HG02840 (cell line): ENCODE results near the gene SH3YL1.

ENCODE experiments used
- ATAC-seq: cut with Tn5 transposase; IDR thresholded peaks from one replicate; pipeline ENCODE4 v1.9.1; 2021; ENCODE audit warnings: mild to moderate bottlenecking, moderate library complexity, moderate number of reproducible peaks; ENCODE audit not compliant: unreplicated experiment, low FRiP score

Gene SH3YL1

DNA sequence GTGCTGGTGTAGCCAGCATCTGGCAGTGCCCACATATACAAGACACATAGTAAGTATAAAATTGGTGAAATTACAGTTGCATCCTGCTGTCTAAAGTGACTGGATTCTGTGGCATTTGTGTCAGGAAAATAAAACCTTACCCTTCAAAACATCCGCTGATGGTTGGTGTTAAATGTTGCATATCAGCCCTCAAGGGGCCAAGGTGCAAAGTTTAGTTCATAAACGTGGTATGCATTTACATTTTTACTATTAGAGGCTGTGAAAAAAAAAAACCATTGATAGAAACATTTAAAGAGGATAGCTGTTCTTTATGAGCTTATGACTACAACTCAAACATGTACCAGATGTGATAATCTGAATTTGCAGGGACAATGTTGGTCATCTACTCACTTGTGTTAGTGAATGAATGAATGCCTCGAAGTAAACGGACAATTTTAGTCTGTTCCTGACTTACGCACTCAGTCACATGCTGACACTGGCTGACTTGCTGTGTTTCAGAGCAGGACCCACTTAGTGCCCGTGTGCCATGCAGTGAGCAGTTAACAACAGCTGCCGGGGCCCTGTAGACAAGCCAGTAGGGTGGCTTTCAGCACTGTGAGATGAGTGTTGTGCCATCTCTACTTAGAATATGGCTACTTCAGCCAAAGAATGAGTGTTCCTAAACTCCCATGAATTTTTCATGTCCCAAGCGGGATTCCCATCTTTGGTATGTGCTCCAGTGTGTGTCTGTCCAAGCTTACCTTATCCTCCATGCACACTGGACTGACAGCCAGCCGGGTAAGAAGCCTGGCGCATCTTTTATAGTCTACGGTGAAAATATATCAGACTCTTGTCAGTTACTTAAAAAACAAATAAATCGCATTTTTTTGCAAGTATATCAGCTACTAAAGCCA lies 18.8 kb upstream of the SH3YL1 start:
- ATAC-seq: no peak

DNA sequence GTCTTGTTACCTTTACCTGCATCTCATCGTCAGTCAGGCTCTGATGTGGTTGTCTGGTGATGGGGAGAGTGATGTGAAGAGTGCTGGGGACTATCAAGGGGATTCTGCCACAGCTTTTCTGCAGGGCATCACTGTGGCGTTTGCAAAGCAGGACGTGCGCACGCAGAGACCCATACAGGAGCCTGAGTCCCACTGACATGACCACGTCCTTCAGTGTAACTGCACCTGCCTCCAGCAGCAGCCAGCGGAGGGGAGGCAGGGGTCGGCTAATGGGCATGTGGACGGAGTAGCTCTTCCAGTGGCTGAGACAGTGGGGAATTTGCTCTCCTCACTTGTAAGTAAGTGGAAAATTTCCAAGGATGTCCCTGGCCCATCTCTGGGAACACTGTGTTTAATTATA lies 17.5 kb upstream of the SH3YL1 start:
- ATAC-seq: no peak

DNA sequence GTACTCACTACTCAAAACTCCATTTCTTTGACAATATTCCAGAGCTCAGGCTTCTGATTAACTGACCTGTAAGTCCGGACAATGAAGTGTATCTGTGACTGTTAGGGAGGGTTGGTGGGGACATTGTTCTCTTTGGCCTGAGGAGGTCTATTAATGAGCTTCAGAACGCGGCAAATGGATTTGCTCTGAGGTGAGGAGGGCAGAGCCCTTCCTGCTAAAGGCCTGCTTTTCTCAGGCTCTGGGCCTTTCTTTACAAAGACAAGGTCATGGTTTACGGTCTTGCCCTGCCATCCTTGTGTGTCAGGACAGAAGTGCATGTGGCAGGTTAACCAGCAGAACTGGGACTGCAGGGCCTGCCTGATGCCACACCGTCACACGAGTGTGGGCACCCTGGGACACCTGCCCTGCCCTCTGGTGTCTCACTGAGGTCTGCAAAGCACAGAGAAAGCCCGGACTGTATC lies 16.8 kb upstream of the SH3YL1 start:
- no peak for ATAC-seq

- ATAC-seq: no peak
These were observed 16.3 kb upstream of the SH3YL1 start for GRCh38 chr2:279956-280649.

- no peak for ATAC-seq
These were observed 15.5 kb upstream of the SH3YL1 start for GRCh38 chr2:279366-279765.

- no peak for ATAC-seq
These were observed 15.1 kb upstream of the SH3YL1 start for GRCh38 chr2:278927-279320.

GRCh38 chr2:278312-278926 lies 14.6 kb upstream of the SH3YL1 start:
- ATAC-seq: no peak

DNA sequence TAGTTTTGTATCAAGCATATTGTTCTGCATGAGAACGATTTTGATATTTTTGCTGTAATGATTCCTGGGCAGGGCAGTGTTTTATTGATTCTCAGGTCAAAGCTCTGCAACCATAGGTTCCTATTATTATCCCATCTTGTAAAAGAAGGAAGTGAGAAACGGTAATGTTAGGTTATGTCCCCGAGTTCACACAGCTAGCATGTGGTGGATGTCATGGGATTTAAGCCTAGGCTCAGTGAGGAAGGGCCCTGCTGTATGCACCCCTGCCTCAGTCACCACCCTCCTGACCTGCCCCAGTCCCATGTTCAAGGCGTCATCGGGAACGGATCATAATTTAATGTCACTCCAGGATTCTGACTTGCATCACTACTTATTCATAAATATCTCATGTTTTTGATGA lies 11.6 kb upstream of the SH3YL1 start:
- ATAC-seq: peak; percentile 74

- no peak for ATAC-seq
These were observed 10.7 kb upstream of the SH3YL1 start for GRCh38 chr2:274503-274902.

GRCh38 chr2:273333-273732 lies 9.5 kb upstream of the SH3YL1 start:
- no peak for ATAC-seq

- ATAC-seq: no peak
These were observed 8.1 kb upstream of the SH3YL1 start for GRCh38 chr2:271917-272316.

- ATAC-seq: no peak
These were observed 7.0 kb upstream of the SH3YL1 start for GRCh38 chr2:270861-271260.

DNA sequence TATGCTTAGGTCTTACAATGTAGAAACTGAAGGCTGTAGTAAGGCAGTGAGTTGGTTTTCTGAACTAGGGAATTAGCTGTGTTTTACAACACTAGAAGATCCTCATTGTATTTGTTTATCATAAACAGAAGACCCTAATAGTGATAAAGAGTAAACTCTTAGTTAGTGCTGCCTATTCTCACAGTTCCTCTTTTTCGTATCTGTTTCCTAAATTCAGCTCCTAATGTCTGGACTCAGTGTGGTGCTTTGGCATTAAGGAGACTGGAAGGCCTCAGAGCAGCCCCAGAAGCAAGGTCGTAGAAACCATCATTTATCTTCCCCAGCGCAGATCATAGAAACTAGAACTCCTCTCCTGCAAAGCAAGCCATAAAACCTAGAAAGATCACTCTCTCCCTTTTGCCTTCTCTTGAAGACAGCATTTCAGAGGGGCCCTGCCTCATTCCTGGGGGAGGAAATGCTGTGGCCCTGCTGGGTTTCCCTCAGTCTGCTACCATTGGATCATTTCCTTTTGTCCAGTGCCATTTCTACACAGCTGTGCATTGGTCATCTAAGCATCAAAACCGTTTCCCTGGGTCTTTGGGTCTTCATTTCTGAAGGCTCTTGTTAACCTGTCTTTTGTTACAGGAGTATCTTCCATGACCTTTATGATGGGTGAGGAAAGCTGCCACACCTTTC lies 5.7 kb upstream of the SH3YL1 start:
- no peak for ATAC-seq

DNA sequence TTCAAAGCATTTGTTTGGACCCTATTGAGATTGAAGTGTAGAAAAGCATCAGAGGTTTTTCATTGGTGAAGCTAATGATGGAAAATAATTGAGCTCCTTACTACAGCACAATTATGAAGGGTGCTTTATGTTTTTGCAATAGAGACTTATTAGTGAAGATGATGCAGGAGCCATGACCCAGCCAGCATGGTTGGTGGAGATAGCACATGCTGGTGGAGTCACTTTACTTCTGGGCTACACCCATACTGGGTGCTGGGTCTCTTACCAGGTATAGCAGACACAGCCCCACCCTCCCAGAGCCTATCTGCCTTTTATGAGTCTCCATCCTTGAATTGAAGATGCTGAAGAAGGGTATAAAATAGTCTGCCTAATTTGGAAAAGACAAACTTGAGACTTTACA lies 4.5 kb upstream of the SH3YL1 start:
- ATAC-seq: no peak

DNA sequence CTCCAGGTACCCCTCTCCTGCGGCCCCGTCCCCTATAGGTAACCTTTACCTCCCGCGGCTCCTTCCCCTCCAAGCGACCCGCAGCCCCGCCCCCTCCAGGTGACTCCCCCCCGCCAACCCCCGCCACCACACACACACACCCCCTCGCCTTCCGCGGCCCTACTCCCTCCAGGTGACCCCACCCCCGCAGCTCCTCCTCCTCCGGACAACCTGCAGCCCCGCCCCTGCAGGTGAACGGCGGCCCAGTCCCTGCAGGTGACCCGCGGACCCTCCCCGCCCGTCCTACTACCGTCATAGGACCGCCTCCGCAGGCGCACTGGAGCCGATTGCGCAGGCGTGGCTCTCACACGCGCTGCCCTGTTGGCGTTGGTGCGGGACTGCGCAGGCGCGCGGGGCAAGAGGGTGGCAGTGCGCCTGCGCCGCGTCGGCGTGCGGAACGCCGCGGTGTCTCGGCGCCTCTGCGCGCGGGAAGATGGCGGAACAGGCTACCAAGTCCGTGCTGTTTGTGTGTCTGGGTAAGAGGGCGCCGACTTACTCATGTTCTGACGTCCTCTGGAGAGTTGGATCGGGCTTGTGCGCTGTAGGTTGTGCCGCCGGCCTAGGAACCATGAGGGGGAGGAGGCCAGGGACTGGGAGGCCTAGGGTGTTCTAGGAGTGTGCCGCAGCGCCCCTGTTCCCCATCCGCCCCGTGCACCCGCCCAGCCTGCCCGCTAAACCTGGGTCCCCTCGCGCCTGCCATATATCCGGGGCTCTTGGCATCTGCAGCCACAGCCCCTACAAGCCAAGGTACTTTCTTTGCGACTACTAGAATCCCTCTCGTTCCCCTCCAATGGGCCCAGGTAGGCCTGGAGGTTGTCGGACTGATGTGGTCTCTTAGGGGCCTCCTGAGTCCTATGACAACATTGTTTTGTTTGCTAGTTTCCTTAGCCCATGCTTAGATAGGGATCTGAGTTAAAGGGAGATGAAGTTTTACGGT lies 949 bp upstream of the SH3YL1 start, which contains the start of gene ACP1:
Gene ACP1, plus strand, starts transcription at position 455 of the 976 bp plus-strand sequence. Its CDS starts 18 bp downstream, at position 473.
- ATAC-seq: peak; percentile 82

- ATAC-seq: no peak
These were observed 652 bp downstream of the SH3YL1 start for GRCh38 chr2:263022-263738.

DNA sequence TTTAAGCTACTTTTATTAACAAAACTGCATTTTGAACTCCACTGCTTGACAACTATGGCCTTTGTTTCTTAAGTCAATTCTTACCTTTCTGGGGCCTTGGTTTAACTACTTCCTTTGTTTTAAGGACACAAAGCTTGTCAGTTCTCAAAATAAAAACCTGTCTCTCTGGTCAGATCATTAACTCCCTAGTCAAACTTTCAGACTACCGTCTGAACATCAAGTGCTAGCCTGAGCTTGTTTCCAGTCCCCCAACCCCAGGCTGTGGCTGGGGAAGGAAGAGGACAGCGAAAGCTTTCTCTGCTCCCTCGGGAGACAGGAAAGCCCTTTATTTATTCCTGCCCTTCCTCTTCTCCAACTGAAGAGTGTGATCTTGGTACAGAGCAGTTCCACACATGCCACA lies 1.7 kb downstream of the SH3YL1 start:
- ATAC-seq: no peak

DNA sequence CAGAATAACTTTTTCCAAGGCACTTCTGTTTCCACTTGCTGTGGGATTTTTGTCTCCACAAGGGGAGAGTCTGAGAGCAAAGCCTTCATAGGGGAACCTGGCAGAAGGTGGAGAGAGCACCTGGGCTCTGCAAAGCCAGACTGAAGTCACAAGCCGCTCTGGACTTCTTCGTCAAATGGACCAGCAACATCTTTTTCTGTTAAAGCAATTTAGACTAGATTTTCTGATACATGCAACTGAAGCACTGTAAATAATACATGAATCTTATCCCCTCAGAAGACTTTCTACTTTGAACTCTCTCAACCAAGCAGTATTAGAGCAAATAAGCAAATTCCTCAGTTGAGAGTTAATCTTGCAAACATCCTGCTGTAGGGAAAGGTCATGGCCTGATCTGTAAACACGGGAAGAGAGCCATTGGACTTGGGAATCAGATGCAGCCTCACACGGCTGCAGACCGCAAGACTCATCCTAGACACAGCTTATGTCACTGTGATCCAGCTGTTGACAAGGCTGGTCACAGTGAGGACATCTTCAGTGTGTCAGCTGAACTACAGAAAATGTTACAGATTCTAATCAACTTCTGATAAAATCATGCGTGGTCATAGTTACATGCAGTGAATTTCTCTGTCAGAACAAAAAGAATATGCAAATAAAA lies 3.2 kb downstream of the SH3YL1 start:
- ATAC-seq: no peak
